Activated T-cell treated with anti-CD3 and anti-CD28 coated beads, Interleukin-2, amount 50 U/mL, for 4 hours (primary cell): ENCODE data around the gene SHISAL1. TPM values are rescaled to one million over a fixed set of nuclear protein-coding genes. Genes with fewer than 3 reads are reported as not detected.

Experiments
- ATAC-seq, 2 donors: fragments of 200-7000 bp; cut with Tn5 transposase; one replicate each; pipeline ENCODE4 v1.10.0; 2021
- DNase-seq: peaks from one replicate; pipeline ENCODE4 v3.0.0-alpha.2; 2020
- H3K27me3 Mint-ChIP-seq: one replicate; pipeline ENCODE4 v1.8.0; 2021; ENCODE audit warnings: low read depth, mixed read lengths
- H3K36me3 Mint-ChIP-seq: one replicate; pipeline ENCODE4 v1.8.0; 2022; ENCODE audit warnings: mixed read lengths; ENCODE audit not compliant: insufficient read depth
- H3K4me1 Mint-ChIP-seq: one replicate; pipeline ENCODE4 v1.8.0; 2021; ENCODE audit warnings: low read depth, mixed read lengths
- H3K4me3 Mint-ChIP-seq: one replicate; pipeline ENCODE4 v1.8.0; 2021; ENCODE audit warnings: mild to moderate bottlenecking, moderate library complexity, mixed read lengths
- H3K9me3 Mint-ChIP-seq: one replicate; pipeline ENCODE4 v1.8.0; 2021; ENCODE audit warnings: mixed read lengths
- total RNA-seq, 3 donors: library from RNA; stranded (reverse); gene quantifications; one replicate each; pipeline ENCODE4 v1.2.1, GENCODE V29; 2021

The SHISAL1 gene
- total RNA-seq, 3 donors from 2014 or later: not detected

DNA sequence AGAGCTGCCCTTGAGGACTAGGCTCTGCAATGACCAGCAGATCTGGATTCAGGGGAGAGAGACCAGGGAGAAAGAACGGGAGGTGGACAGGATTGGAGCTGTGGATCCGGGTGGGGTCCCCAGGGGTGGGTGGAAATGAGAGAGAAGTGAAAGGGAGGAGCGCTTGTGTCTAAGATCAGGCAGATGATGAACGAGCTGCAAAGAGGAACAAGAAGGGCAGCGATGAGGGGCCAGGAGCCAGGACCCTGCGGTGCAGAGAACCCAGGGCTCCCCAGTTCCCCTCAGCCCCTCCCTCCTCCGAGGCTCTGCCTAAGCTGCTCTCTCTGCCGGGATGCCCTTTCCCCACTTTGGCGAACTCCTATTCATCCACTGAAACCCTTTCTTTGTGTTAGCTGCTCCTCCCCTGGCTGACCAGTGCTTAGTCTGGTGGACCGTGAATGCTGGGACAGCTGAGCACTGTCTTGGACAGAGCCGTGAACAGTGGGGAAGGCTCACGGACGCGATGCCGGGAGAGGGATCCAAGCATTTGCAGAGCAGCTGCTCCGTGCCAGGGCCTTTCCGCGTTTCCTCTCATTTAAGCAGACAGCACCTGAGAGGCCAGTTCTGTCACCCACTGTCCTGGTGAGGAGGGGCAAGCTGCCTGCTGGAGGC, 35.9 kb downstream of the SHISAL1 start:
- ATAC-seq: no peak
- peaks cover 15% of the 10 kb centered on the region for H3K27me3 Mint-ChIP-seq
- no peaks in the 10 kb centered on the region for H3K4me1 Mint-ChIP-seq
- DNase-seq: no peak
- H3K36me3 Mint-ChIP-seq: no peaks in the 10 kb centered on the region
- H3K4me3 Mint-ChIP-seq: no peak overlapping the region
- no peaks in the 10 kb centered on the region for H3K9me3 Mint-ChIP-seq

DNA sequence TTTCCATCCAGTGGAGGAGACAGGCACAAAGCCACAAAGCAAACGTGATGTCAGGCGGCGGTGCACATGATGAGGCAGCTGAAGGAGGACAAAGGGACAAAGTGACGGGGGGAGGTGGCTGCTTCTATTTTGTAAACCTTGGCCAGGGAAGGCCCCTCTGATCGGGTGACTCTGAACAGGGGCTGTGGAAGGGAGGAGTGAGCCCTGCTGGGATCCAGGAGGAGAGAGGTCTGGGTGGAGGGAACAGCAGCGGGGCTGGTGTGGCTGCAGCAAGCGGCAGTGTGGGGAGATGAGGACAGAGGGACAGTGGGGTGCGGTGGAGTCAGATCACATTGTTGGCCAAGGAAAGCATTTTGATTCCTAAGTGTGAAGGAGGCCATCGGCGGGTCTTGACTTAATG, 36.7 kb downstream of the SHISAL1 start:
- H3K36me3 Mint-ChIP-seq: no peaks in the 10 kb centered on the region
- ATAC-seq (no peak), DNase-seq (no peak)
- peaks cover 19% of the 10 kb centered on the region for H3K27me3 Mint-ChIP-seq
- no peak overlapping the region for H3K4me3 Mint-ChIP-seq
- H3K4me1 Mint-ChIP-seq: no peaks in the 10 kb centered on the region
- no peaks in the 10 kb centered on the region for H3K9me3 Mint-ChIP-seq

DNA sequence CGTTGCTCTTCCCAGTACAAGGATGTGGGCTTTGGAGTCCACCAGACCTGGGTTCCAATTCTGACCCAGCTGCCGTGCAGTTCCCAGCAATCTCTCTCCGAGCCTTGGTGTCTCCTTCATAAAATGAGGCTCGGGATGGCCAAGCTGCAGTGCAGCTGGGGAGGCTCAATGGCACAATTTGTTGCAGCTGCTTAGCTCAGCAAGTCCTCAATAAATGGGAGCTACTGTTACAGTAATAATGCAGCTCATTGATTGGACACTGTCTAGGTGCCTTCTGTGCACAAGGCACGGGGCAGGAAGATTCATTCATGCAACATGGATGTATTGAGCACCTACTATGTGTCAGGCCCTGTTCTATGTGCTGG, 37.1 kb downstream of the SHISAL1 start:
- Mint-ChIP-seq H3K36me3 (no peaks in the 10 kb centered on the region), H3K4me3 (no peak overlapping the region), H3K9me3 (no peaks in the 10 kb centered on the region), H3K27me3 (peaks cover 20% of the 10 kb centered on the region), H3K4me1 (no peaks in the 10 kb centered on the region)
- DNase-seq (no peak), ATAC-seq (no peak)

DNA sequence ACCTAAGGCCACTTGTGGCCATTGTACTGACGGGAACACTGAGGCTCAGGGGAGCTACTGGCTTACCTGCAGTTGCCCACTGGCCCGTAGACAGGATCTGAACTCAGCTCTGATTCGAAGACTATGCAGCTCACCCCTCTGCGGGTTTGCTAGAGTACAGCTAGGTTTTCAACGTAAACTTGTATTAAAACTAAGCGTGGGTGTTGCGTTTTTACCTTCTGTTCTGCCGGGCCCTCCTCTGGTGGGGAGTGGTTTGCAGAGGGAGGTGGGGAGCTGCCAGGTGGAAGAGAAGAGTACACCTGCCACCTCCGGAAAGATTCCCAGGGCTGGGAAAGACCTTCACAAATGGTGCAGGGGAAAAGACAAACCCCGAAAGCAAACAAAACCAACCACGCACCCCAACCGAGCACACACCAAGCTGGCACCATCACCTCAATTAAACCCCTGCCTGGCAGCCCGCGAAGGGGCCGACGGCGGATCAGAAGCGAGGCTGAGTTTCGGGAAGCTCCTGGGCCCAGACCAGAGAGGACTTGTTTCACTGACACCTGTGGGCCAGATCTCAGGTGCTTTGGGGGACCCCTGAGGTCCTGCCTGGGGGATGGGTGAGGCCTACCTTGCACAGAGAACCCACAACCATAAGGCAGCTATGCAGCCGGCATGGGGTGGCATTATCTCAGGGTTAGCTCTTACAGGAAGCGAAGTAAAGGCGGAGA, 37.7 kb downstream of the SHISAL1 start:
- Mint-ChIP-seq H3K27me3 (peaks cover 16% of the 10 kb centered on the region), H3K36me3 (no peaks in the 10 kb centered on the region), H3K4me3 (no peak overlapping the region), H3K9me3 (no peaks in the 10 kb centered on the region), H3K4me1 (no peaks in the 10 kb centered on the region)
- DNase-seq: no peak
- ATAC-seq: no peak

DNA sequence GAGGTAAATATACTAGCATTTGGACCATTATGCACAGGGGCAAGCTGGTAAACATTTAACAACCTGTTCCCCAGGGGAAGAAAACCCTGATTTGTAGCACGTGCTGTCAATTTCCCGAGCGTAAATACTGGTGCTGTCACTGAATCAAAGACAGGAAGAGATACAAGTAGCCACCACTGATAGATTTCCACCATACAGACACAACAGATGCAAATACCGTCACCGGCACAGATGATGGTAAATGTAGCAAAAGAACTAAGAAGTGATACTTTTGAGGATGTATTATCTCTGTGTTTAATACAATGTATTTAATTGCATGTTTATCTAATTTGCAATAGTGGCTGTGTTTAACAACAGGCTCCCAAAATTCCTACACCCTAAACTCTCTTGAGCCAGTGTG, 39.6 kb downstream of the SHISAL1 start:
- no peak for ATAC-seq
- Mint-ChIP-seq H3K36me3 (no peaks in the 10 kb centered on the region), H3K4me1 (no peaks in the 10 kb centered on the region), H3K9me3 (no peaks in the 10 kb centered on the region), H3K4me3 (no peak overlapping the region), H3K27me3 (peaks cover 15% of the 10 kb centered on the region)
- DNase-seq: no peak

DNA sequence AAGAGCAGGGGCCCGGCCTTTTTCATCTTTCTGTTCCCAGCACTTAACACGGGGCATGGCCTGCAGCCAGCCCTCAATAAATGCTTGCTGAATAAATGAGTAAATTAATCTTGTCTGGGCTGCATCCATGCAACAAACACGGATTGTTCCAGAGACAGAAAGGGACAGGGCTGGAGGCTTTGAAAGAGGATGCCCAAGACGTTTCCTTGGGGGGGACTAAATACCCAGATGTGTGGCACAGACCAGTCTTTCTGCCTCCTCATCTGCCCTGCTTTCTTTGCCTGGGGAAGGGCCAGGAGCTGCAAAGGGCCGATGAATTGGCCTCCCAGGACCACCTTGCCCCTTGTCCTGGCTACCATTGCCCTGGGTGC, 40.4 kb downstream of the SHISAL1 start:
- H3K36me3 Mint-ChIP-seq: no peaks in the 10 kb centered on the region
- H3K4me1 Mint-ChIP-seq: no peaks in the 10 kb centered on the region
- no peak for DNase-seq
- H3K27me3 Mint-ChIP-seq: peaks cover 15% of the 10 kb centered on the region
- no peaks in the 10 kb centered on the region for H3K9me3 Mint-ChIP-seq
- ATAC-seq: no peak
- H3K4me3 Mint-ChIP-seq: no peak overlapping the region

DNA sequence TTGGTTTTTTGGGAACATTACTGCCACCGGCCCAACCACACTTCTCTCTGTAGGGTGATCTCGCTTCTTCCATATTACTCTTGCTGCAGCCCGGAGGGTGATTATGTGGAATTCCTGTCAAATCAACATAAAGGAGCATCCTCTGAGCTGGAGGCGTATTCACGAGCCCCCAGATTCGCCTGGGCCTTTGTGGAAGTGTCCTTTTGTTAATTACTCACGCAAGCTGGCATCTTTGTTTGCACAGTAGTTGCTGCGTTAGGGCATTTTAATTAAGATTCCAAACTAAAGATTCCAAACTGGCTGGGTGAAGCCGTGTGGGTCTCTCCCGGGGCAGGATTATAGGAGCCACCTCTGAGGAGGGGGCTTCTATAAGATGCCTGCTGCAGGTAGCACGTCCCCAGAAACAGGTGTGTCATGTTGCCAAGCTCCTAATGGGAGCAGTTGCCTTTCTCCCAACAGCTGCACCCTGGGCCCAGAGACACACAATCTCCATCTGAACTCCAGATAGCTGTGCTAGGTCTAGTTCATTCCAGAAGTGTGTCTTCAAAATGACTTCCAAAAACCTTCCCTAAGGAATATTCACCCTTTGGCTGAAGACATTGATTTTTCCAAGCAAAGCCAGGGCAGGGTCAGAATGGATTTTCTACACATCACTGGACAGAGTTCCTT, 40.9 kb downstream of the SHISAL1 start:
- H3K4me1 Mint-ChIP-seq: no peaks in the 10 kb centered on the region
- ATAC-seq (no peak), DNase-seq (no peak)
- H3K36me3 Mint-ChIP-seq: no peaks in the 10 kb centered on the region
- H3K4me3 Mint-ChIP-seq: no peak overlapping the region
- H3K27me3 Mint-ChIP-seq: peaks cover 15% of the 10 kb centered on the region
- no peaks in the 10 kb centered on the region for H3K9me3 Mint-ChIP-seq

DNA sequence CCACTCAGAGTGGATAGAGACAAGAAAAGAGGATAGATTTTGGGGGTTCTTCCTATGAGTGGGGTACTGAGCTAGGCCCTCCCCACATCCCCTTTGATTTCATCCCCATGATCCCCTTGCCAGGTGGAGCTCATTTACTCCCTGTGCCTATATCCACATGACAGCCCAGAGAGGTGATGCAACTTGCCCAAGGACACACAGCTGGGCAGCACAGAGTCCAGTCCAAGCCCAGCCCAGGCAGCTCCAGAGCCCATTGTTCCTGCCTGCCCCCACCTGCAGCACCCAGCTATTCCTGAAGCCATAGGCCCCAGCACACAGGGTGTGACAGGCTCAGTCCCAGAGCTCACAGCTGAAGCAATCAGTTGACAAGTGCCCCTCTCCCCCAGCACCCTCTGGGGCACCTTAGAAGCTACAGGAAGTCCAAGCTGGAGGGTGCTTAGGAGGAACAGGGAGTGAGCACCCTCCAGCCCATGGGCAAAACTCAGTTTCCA, 41.7 kb downstream of the SHISAL1 start:
- peaks cover 12% of the 10 kb centered on the region for H3K27me3 Mint-ChIP-seq
- H3K36me3 Mint-ChIP-seq: no peaks in the 10 kb centered on the region
- no peaks in the 10 kb centered on the region for H3K4me1 Mint-ChIP-seq
- DNase-seq: no peak
- no peaks in the 10 kb centered on the region for H3K9me3 Mint-ChIP-seq
- H3K4me3 Mint-ChIP-seq: no peak overlapping the region
- no peak for ATAC-seq

DNA sequence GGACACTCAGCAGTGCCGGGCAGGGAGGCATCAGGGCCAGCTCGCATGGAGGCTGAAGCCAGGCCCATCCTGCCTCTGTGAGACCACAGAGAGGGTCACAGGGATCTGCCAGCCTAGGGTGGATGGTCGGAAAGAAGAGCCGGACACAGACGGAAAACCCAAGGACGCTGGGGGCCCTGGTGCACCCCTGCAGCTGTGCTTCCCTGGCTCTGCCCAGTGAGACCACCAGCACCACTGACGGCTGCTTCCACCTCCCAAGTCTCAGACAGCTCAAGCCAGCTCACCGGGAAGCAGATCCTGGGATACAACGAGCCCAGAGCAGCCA, 42.2 kb downstream of the SHISAL1 start:
- peaks cover 6% of the 10 kb centered on the region for H3K27me3 Mint-ChIP-seq

DNA sequence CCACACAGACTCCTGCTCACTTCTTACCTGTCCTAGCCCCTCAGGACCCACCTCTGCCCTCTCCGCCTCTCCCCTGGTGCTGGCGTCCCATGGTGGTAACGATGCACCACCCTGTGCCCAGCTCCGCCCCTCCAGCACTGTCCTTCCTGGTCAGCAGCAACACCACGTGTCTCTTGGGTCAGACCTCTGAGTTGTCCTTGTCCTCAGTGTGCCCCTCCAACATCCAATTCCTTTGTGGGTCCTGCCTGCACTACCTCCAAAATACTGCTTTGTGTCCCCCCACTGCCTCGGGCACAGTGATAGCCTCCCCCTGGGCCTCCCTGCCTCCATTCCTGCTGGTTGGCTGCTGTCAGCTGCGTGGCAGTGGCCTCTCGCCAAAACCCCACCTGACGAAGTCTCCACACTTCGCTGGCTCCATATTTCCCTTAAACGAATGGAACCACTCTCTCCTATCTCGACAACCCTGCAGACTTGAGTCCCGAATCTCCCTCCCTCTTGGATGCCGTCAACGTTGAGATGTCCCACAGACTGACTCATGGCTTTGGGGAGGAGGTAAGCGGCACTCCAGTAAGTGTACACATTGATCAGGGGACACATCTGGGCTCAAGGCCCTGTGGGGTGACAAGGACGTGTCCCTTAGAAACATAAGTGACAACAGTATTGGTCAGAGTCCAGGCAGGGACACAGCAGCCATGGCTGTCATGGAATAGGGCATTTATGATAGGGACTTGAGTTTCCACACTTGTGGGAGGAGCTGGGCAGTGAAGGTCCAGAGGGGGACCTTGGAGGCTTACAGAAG, 42.8 kb downstream of the SHISAL1 start:
- H3K4me3 Mint-ChIP-seq: no peak overlapping the region
- peaks cover 4% of the 10 kb centered on the region for H3K27me3 Mint-ChIP-seq
- no peaks in the 10 kb centered on the region for H3K36me3 Mint-ChIP-seq
- DNase-seq (no peak), ATAC-seq (no peak)
- no peaks in the 10 kb centered on the region for H3K9me3 Mint-ChIP-seq
- no peaks in the 10 kb centered on the region for H3K4me1 Mint-ChIP-seq

More for the DNA sequence above, 42.2 kb downstream of the SHISAL1 start:
- DNase-seq (no peak), ATAC-seq (no peak)
- Mint-ChIP-seq H3K36me3 (no peaks in the 10 kb centered on the region), H3K4me1 (no peaks in the 10 kb centered on the region), H3K9me3 (no peaks in the 10 kb centered on the region), H3K4me3 (no peak overlapping the region)

DNA sequence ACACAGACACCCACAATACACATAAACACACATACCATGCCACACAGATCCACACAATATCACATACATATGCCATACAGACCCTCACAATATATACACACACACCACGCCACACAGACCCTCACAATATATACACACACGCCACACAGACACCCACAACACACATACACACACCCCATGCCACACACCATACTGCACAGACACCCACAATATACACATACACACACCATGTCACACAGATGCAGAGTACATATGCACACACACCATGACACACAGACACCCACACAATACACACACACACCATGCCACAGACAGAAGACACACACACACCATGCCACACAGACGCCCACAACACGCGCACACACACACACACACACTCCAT, 43.6 kb downstream of the SHISAL1 start:
- no peaks in the 10 kb centered on the region for H3K36me3 Mint-ChIP-seq
- ATAC-seq (no peak), DNase-seq (no peak)
- H3K9me3 Mint-ChIP-seq: no peaks in the 10 kb centered on the region
- no peak overlapping the region for H3K4me3 Mint-ChIP-seq
- H3K27me3 Mint-ChIP-seq: peaks cover 4% of the 10 kb centered on the region
- no peaks in the 10 kb centered on the region for H3K4me1 Mint-ChIP-seq

DNA sequence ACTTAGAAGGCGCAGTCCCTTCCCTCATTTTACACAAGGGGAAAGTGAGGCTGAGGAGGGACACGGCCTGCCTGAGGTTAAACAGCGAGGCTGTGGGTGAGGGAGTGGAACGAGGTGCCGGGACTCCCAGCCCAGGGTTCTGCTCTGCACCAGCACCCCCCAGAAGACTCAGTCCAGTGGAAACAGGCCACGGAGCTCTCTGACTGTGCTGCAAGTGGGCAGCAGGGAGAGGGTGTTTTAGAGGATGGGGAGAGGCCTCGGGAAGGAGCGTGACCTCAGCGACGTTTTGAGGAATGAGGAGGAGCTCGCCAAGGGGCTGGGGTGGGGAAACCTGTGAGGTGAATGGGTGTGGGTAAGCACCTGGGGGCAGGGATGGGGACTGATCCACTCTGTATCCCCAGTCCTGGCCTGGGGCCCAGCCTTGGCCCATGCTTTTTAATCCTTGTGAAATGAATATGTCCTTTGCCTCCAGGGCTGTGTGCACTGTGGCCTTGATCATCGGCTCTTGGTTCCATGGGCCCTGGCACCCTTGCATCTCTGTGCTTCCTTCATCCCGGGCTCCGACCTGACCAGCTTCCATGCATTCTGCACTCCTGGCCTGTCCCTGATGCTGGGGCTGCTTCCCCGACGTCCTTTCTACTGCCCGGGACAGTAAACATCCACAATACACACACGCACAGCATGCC, 44.2 kb downstream of the SHISAL1 start:
- Mint-ChIP-seq H3K4me1 (no peaks in the 10 kb centered on the region), H3K9me3 (no peaks in the 10 kb centered on the region), H3K36me3 (no peaks in the 10 kb centered on the region), H3K4me3 (no peak overlapping the region), H3K27me3 (peaks cover 4% of the 10 kb centered on the region)
- no peak for ATAC-seq
- DNase-seq: no peak

DNA sequence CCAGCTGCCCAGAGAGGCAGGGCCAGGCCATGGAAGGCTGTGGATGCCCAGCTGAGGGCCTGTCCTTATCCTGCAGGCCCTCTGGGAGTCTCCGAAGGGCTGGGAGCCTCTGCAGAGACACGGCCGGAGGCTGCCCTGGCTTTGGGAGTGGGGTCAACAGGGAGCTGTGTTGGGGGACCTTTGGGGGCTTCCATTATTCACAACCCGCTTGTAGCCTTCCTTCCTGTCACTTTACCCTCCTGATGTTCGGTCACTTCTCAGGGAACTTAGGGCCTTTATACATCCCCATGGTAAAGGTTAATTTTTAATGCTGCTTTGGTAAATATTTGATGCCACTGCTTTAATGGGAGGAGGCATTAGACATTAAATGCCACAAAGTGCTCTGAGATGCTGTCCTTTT, 44.9 kb downstream of the SHISAL1 start:
- peaks cover 4% of the 10 kb centered on the region for H3K27me3 Mint-ChIP-seq
- no peaks in the 10 kb centered on the region for H3K9me3 Mint-ChIP-seq
- DNase-seq: no peak
- ATAC-seq: no peak
- H3K4me1 Mint-ChIP-seq: no peaks in the 10 kb centered on the region
- H3K36me3 Mint-ChIP-seq: no peaks in the 10 kb centered on the region
- H3K4me3 Mint-ChIP-seq: no peak overlapping the region
